ENCODE measurements around the gene FAM219B. TPM values are rescaled to one million over a fixed set of nuclear protein-coding genes. Genes with fewer than 3 reads are reported as not detected.

The FAM219B gene
- total RNA-seq, 2 donors from 2014 or later, result 91.2 to 117 TPM

DNA sequence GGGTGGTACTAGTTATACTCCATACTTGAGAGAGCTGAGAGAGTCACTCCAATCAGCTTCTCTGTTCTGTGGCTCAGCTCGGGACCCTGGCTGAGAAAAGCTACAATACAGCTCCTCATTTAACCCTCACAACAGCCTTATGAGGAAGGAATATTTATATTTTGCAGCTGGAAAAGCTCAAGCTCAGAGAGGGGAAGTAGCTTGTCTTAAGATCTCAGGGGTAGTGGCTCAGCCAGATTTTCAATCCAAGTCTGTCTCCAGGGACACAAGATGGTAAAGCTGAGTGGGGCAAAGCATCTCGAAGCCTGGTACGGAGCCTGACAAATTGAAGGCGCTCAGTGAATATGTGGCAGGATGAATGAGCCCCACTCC lies 48.3 kb downstream of the FAM219B start:
- DNase-seq (no peak), ATAC-seq (no peak)
- intact Hi-C loops (cut with DNase I), result no loop called here

DNA sequence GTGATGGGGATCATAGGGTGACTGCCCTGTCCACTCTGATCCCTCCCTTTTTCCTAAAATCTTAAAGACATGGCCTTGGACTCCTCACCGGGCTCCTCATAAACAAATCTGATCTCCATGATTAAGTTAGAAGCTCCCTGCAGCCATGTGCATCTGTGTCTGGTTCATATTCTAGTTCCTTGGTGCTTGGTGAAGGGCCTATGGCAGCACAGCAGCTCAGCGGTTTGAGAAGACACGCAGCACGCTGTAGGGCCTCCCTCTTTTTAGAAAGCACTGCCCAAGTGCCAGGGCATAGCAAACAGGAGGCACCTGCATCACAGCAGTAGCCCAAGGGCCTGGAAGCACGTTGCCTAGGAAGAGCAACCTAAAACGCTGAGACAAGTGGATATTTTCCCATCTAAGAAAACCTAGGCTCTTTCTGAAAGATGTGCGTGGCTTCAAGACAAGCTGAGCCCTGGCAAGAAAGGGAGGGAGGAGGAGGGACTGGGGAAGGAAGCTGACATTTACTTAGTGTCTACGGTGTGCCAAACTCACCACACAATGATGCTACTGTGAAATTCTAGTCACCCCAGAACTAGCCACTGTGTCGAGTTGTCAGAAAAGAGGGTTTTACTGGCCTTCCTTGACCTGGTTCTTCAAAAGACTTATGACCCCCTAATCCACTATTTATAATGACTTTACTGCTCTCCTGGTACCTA lies 48.8 kb downstream of the FAM219B start:
- ATAC-seq (no peak), DNase-seq (no peak)
- intact Hi-C loops (cut with DNase I), result no loop called here

DNA sequence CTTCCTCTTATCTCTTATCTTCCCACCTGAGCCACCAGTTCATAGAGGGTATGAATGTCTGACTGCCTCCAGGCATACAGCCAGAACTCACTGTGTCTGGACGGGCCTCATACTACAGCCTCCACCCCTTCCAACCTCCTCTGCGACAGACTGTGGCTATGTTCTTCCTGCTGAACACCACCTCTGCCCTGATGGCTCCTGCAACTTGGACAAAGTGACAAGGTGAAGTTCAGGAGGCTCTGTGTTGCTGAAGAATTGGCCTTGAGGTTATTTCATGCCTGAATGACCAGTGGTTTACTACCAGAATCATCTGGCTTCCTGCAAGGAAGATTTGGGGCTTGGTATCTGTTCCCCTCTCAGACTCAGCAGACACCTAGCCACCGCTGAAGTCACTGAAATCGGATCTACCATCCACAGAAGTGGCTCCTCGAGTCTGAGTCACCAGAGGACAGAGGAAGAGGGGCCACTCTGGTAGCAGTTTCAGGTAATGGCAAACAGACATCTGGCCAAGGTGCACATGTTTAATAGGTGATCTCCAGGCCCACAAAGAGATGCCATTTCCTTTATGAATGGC lies 49.5 kb downstream of the FAM219B start:
- DNase-seq (no peak), ATAC-seq (peak in 1 of 2 donors; percentile 50)
- intact Hi-C loops (cut with DNase I), result no loop called here

DNA sequence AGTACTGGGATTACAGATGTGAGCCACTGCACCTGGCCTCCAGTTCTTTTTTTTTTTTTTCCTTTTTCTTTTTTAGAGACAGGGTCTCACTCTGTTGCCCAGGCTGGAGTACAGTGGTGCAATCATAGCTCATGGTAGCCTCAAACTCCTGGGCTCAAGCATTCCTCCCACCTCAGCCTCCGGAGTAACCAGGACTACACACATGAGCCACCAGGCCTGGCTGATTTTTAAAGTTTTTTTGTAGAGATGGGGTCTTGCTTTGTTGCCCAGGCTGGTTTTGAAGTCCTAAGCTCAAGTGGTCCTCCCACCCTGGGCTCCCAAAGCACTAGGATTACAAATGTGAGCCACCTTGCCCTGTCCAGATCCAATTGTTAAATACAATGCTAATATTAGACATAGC lies 50.1 kb downstream of the FAM219B start:
- intact Hi-C loops (cut with DNase I), result no loop called here
- ATAC-seq (no peak), DNase-seq (no peak)

DNA sequence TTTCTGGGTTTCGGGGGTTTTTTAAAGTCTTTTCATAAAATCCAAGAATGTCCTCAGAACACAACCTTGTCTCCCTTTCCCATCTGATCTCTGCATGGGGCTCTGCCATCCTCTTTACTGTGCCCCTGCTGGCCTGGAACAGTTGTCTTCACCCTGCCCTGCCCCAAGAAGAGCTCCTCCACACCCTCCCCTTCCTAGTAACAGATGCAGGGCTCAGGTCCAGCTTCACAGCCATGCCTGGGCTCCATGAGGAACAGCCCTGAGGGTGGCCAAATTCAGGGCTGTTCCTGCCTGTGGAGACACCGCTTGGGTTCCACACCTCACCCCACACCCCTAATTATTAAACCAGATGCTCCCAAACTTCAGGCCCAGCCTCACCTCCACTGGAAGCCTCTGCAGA lies 50.8 kb downstream of the FAM219B start:
- intact Hi-C loops (cut with DNase I), result no loop called here
- ATAC-seq, result peak; percentile 38 to 56
- no peak for DNase-seq

DNA sequence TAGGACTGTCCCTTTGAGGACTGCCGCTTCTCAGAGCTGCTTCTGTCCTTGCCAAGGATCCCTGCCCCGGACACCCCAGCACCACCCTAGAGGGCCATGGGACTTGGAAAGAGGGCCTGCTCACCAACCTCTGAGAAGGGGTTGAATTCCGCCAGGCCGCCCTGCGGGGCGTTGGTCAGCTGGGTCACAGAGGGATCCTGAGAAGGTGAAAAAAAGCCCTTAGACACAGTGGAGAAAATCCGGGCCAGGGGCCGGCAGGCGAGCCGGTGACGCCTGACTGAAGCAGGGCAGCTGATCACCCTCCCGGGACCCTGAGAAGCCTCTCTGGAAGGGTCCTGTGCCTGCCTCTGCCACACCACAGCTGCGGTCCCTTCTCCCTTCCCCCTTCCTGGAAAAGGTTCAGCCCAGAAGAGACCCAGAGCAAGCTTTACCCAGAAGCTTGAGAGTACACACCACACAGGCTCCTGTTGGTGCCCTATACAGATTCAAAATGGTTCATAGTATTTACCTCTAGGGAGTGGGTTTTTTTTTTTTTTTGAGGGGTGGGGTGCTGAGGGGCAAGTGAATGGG lies 52.1 kb downstream of the FAM219B start:
- DNase-seq, result no peak
- intact Hi-C loops (cut with DNase I), result no loop called here
- no peak for ATAC-seq

DNA sequence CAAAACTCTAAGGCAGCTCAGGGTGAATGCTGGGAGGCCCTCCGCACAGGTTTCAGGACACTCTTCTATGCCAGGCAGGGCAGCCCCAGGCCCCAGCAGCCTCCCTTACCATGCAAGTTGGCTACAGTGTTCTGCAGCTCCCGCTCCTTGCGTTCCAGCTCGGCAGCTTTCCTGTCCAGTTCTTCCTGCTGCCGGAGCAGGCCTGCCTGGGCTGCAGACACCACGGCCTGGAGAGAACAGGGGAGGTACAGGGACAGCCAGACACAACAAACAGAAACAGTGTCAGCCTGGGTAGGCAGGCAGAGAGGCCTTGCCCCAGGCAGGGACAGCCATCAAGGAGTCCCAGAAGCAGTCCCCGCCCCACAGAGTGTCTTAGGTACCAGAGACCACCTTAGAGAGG lies 54.7 kb downstream of the FAM219B start:
- intact Hi-C loops (cut with DNase I), result no loop called here
- ATAC-seq, result no peak
- no peak for DNase-seq

DNA sequence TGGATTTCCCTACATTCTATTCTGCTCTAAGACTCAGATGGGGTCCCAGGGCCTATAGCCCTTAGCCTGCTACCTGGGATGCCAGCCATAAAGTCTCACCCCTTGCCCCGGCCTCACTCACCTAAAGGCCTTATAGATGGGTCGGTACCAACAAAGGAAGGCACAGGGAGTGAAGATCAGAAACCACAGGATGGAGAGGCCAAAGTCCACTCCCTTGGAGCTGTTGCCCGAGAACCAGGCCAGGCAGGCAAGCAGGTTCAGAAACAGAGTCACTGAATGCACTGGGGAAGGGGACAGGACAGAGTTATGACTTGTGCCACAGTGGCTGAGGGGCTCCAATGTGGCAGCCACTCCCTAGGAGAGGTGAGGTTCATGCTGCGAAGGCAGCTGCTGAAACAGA lies 56.3 kb downstream of the FAM219B start:
- intact Hi-C loops (cut with DNase I), result no loop called here
- ATAC-seq, result no peak
- no peak for DNase-seq

Other genes with a start within 250 kb of the FAM219B start
- 10 to 100 TPM; 19.7 to 19.8 TPM for gene EDC3, start 210.8 kb downstream of the FAM219B start, total RNA-seq
- under 1 TPM; 0.16 to 0.32 TPM for gene CYP1A1, start 181.3 kb downstream of the FAM219B start, total RNA-seq
- under 1 TPM in 1 of 2 donors, not detected in 1; 0.12 TPM for gene CYP1A2, start 158.0 kb downstream of the FAM219B start, total RNA-seq
- 10 to 100 TPM; 49.7 to 59.2 TPM for gene CSK, start 124.8 kb downstream of the FAM219B start, total RNA-seq
- gene LMAN1L, start 94.0 kb downstream of the FAM219B start, total RNA-seq, result 100 to 1,000 TPM in 1 of 2 donors, 10 to 100 TPM in 1; 72.9 to 110 TPM
- 10 to 100 TPM; 11.0 to 24.5 TPM for gene CPLX3, start 80.2 kb downstream of the FAM219B start, total RNA-seq
- gene ULK3, start 63.7 kb downstream of the FAM219B start, total RNA-seq, result 10 to 100 TPM; 35.3 to 41.4 TPM
- gene SCAMP2, start 33.5 kb downstream of the FAM219B start, total RNA-seq, result 10 to 100 TPM; 63.4 to 65.2 TPM
- 10 to 100 TPM; 37.6 to 42.1 TPM for gene MPI, start 16.8 kb downstream of the FAM219B start, total RNA-seq
- gene COX5A, start 31.2 kb upstream of the FAM219B start, total RNA-seq, result 100 to 1,000 TPM; 817 to 989 TPM
- gene RPP25, start 49.9 kb upstream of the FAM219B start, total RNA-seq, result 1 to 10 TPM; 6.3 to 6.6 TPM
- gene SCAMP5, start 88.7 kb upstream of the FAM219B start, total RNA-seq, result 1 to 10 TPM; 4.5 to 5.7 TPM
- 1 to 10 TPM; 5.9 to 6.8 TPM for gene PPCDC, start 116.7 kb upstream of the FAM219B start, total RNA-seq